GM12878 (cell line): ENCODE data around the gene BMP8B. TPM values are rescaled to one million over a fixed set of nuclear protein-coding genes. Genes with fewer than 3 reads are reported as not detected.

Experiments
- ATAC-seq: fragments of 200-7000 bp; cut with Tn5 transposase; 3 replicates; pipeline ENCODE4 v1.9.1; 2020; ENCODE audit warnings: mild to moderate bottlenecking, moderate library complexity
- BruUV-seq: library from RNA; stranded (reverse); fragments of 400-500 nt; replicated peaks from 2 replicates; lab custom pipeline; 2021; lab: Mats Ljungman, UMichigan
- CTCF ChIA-PET: fragments of 300-600 bp; sonication (Branson Sonifier 250); formaldehyde crosslinking; extraction: SDS; loops from one replicate; lab custom pipeline; 2021; ENCODE audit warnings: inconsistent platforms; lab: Yijun Ruan, JAX
- POLR2A ChIA-PET: fragments of 350-600 bp; formaldehyde crosslinking; extraction: SDS; loops from one replicate; lab custom pipeline; 2021; ENCODE audit warnings: inconsistent platforms; lab: Charles Lee
- RAD21 ChIA-PET: fragments of 300-600 bp; sonication (Branson Sonifier 250); formaldehyde crosslinking; loops from one replicate; lab custom pipeline; 2023; ENCODE audit warnings: antibody characterized with exemption; ENCODE audit not compliant: unreplicated experiment; lab: Charles Lee
- SMC1A ChIA-PET: fragments of 300-600 bp; sonication (Branson Sonifier 250); formaldehyde crosslinking; loops from one replicate; lab custom pipeline; 2023; ENCODE audit not compliant: unreplicated experiment, uncharacterized antibody; lab: Charles Lee
- DNase-seq: peaks from one replicate; pipeline ENCODE4 v3.0.0-alpha.2; 2011; ENCODE audit warnings: low read depth, low spot score
- FAIRE-seq: peaks from 3 replicates; lab custom pipeline; 2011; peaks lifted over from hg19 to GRCh38; lab: Jason Lieb, UNC
- H2AFZ ChIP-seq: 2 replicates; pipeline ENCODE4 v1.6.0; 2011; ENCODE audit warnings: low read depth, low read length, control low read depth; ENCODE audit not compliant: control insufficient read depth
- H3K27ac ChIP-seq: 2 replicates; pipeline ENCODE4 v1.5.1; 2011; ENCODE audit warnings: control low read depth; ENCODE audit not compliant: control insufficient read depth, insufficient read depth
- H3K27me3 ChIP-seq, 2 experiments: replicated peaks in 1 of 2; 2 replicates each; pipeline versions ENCODE4 v1.6.0 to v1.6.1; 2011; ENCODE audit warnings: low read length in 1 of 2; ENCODE audit not compliant: control insufficient read depth in 2 of 2, insufficient read depth in 2 of 2
- H3K36me3 ChIP-seq, 2 experiments: 2 replicates each; pipeline ENCODE4 v1.5.1; 2011; ENCODE audit warnings: low read length in 1 of 2; ENCODE audit not compliant: control insufficient read depth in 2 of 2, insufficient read depth in 2 of 2
- H3K4me1 ChIP-seq: 2 replicates; pipeline ENCODE4 v1.6.1; 2011; ENCODE audit warnings: mild to moderate bottlenecking, low read length, moderate library complexity, mixed read lengths; ENCODE audit not compliant: control insufficient read depth, insufficient read depth
- H3K4me2 ChIP-seq: 2 replicates; pipeline ENCODE4 v1.6.0; 2011; ENCODE audit warnings: control low read depth; ENCODE audit not compliant: control insufficient read depth, insufficient read depth
- H3K4me3 ChIP-seq: fragments of 200-600 bp; sonication (generic); 2 replicates; pipeline ENCODE4 v1.5.1; 2016
- H3K79me2 ChIP-seq: 2 replicates; pipeline ENCODE4 v1.6.0; 2011; ENCODE audit warnings: low read length; ENCODE audit not compliant: control insufficient read depth, insufficient read depth
- H3K9ac ChIP-seq: 2 replicates; pipeline ENCODE4 v1.8.0; 2011; ENCODE audit warnings: low read length, control low read depth, mixed read lengths; ENCODE audit not compliant: control insufficient read depth, insufficient read depth
- H3K9me3 ChIP-seq: replicated peaks from 3 replicates; pipeline ENCODE4 v1.5.1; 2011; ENCODE audit warnings: mild to moderate bottlenecking, low read length; ENCODE audit not compliant: control insufficient read depth, insufficient read depth
- H4K20me1 ChIP-seq: 2 replicates; pipeline ENCODE4 v1.6.0; 2011; ENCODE audit not compliant: control insufficient read depth, insufficient read depth
- CEBPB ChIP-seq, 2 experiments: fragments of 150-350 bp in 1 of 2; IDR thresholded peaks; 2 replicates each; pipeline ENCODE4 v1.6.1; 2012 to 2014; ENCODE audit warnings: low read depth in 2 of 2, low read length in 2 of 2, borderline replicate concordance in 1 of 2, inconsistent platforms in 1 of 2
- MEF2A ChIP-seq: IDR thresholded peaks from 2 replicates; pipeline ENCODE4 v1.6.1; 2011; ENCODE audit warnings: low read depth, mild to moderate bottlenecking, low read length, moderate library complexity; ENCODE audit not compliant: insufficient read depth
- MTA3 ChIP-seq: IDR thresholded peaks from 2 replicates; pipeline ENCODE4 v1.6.1; 2012; ENCODE audit warnings: low read length, inconsistent platforms, borderline replicate concordance
- PRDM15 ChIP-seq: fragments of 450-650 bp; formaldehyde crosslinking; IDR thresholded peaks from 2 replicates; pipeline ENCODE4 v1.4.0; 2020; ENCODE audit warnings: mild to moderate bottlenecking, moderate library complexity
- RELA ChIP-seq: fragments of 450-650 bp; IDR thresholded peaks from 2 replicates; pipeline ENCODE4 v1.8.0; 2014; ENCODE audit warnings: borderline replicate concordance; ENCODE audit not compliant: partially characterized antibody
- SIN3A ChIP-seq: IDR thresholded peaks from 2 replicates; pipeline ENCODE4 v1.6.1; 2012; ENCODE audit warnings: low read depth, low read length, improper control_type of control experiment
- SIX5 ChIP-seq: IDR thresholded peaks from 2 replicates; pipeline ENCODE4 v1.6.1; 2011; ENCODE audit warnings: mild to moderate bottlenecking, low read depth, low read length, moderate library complexity; ENCODE audit not compliant: severe bottlenecking
- SMAD1 ChIP-seq: fragments of 450-650 bp; IDR thresholded peaks from 2 replicates; pipeline ENCODE4 v1.6.1; 2018; ENCODE audit warnings: mild to moderate bottlenecking, low read depth; ENCODE audit not compliant: partially characterized antibody
- SMARCA5 ChIP-seq: fragments of 450-650 bp; IDR thresholded peaks from 2 replicates; pipeline ENCODE4 v1.6.1; 2017; ENCODE audit warnings: mild to moderate bottlenecking
- ZNF217 ChIP-seq: fragments of 450-650 bp; IDR thresholded peaks from 2 replicates; pipeline ENCODE4 v1.6.1; 2017; ENCODE audit warnings: antibody characterized with exemption, mild to moderate bottlenecking
- WGBS: methylation state at CpG from one replicate; pipeline ENCODE4 v1.1.6; 2016; ENCODE audit warnings: low lambda C conversion rate; ENCODE audit not compliant: insufficient replicate concordance, insufficient coverage; ENCODE audit errors: missing lambda C conversion rate; 5-methylcytosine and 5-hydroxymethylcytosine counted together
- in situ Hi-C: fragments of 300-500 bp; cut with MboI; formaldehyde crosslinking; loops from 9 replicates; pipeline ENCODE4 v1.14.3; 2018; ENCODE audit warnings: mixed read lengths
- intact Hi-C: fragments of 100-400 bp; cut with micrococcal nuclease; formaldehyde crosslinking; loops from one replicate; pipeline ENCODE4 v1.14.2; 2022; ENCODE audit not compliant: unreplicated experiment
- polyA plus RNA-seq, 11 experiments: library from polyadenylated mRNA; depleted of rRNA in 4 of 11; unstranded in 6 of 11; stranded (reverse) in 5 of 11; fragments of >200 nt; fragmentation: Nextera tagmentation in 4 of 11; fragmentation: Illumina TruSeq in 1 of 11; extraction: Ambion mirVana in 4 of 11; extraction: Trizol in 1 of 11; gene quantifications; 1 replicate in 1 of 11; 2 replicates in 10 of 11; pipeline versions ENCODE4 v1.2.1 to v1.2.3, GENCODE V29; 2011 to 2016; ENCODE audit warnings: inconsistent platforms in 2 of 11, missing spikeins in 2 of 11, low read depth in 1 of 11
- total RNA-seq, 4 experiments: library from RNA; depleted of rRNA in 3 of 4; stranded (reverse); fragments of >200 nt in 3 of 4; fragmentation: Illumina TruSeq in 1 of 4; extraction: Trizol in 1 of 4; gene quantifications; 2 replicates each; pipeline versions ENCODE4 v1.2.1 to v1.2.3, GENCODE V29; 2013 to 2021

BMP8B gene
- total and polyA plus RNA-seq, 10 of the 15 experiments (the other 5 are each of a cell fraction or from before 2014, with no cell fraction given) = 0.09 to 1.2 (median 0.52) TPM

DNA sequence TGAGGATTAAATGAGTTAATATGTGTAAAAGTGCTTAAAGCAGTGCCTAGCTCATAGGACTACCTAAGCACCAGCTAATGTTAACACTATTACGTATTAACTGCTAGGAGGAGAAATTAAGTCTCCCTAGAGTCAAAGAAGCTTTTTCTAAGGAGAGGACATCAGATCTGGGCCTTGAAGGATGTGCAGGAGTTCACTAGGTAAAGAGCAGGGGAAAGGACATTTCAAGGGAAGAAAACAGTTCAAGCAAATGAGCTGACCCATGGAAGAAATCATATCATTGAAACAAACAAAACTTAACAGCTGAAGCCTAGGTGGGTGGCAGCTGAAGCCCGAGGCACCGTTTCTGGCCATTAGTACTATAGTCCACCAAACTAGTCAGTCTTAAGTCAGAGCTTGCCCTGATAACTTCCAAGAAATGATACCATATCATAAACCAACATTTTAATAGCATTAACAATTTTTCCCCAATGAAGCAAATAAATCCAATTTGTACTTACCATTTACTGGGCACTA is 48.0 kb upstream of the BMP8B start:
- no peak overlapping the region for H3K27ac ChIP-seq
- ATAC-seq (no peak), DNase-seq (no peak), FAIRE-seq (no peak)
- no peak for TF ChIP-seq MEF2A
- no peak for TF ChIP-seq SIN3A
- no peak for TF ChIP-seq ZNF217
- no peak for TF ChIP-seq PRDM15 (CRISPR knock-in tag)
- no peak for TF ChIP-seq RELA
- no peak for TF ChIP-seq SIX5
- TF ChIP-seq MTA3 = no peak
- TF ChIP-seq SMARCA5 = no peak
- no peak for TF ChIP-seq SMAD1
- no peak for TF ChIP-seq CEBPB (IDR thresholded peaks at IDR 0.05; ENCODE audit: borderline replicate concordance in 1 of 2, low read depth in 2 of 2, low read length in 2 of 2)
- H3K36me3 ChIP-seq = peaks cover 2 to 19% of the 10 kb centered on the region in 2 experiments
- CTCF ChIA-PET = interaction anchor here (1.0 to 1.7 kb wide), 4 partner anchors 19 to 137 kb away, joined by 4 to 10 read pairs (median 5); partner anchors contain the start of gene MYCL
- no TSS peak for BruUV-seq
- no peaks in the 10 kb centered on the region for H3K27me3 ChIP-seq
- H3K4me2 ChIP-seq = no peak overlapping the region
- SMC1A ChIA-PET = interaction anchor here (0.5 to 1.8 kb wide), 9 partner anchors 9 to 615 kb away, joined by 3 to 9 read pairs (median 4); no protein-coding TSS in a partner anchor
- in situ Hi-C loops (no loop called here), intact Hi-C loops (no loop called here)
- no peaks in the 10 kb centered on the region for H3K4me1 ChIP-seq
- WGBS = 98% methylated on average over 3 of the region's 3 CpGs
- no peak overlapping the region for H3K9ac ChIP-seq
- H3K9me3 ChIP-seq = no peaks in the 10 kb centered on the region
- POLR2A ChIA-PET = interaction anchor here (2.1 kb wide), 1 partner anchor 9 kb away, joined by 7 read pairs; no protein-coding TSS in a partner anchor
- RAD21 ChIA-PET = interaction anchor here (1.0 to 1.1 kb wide), 2 partner anchors 58 to 136 kb away, joined by 3 read pairs; no protein-coding TSS in a partner anchor
- no peaks in the 10 kb centered on the region for H4K20me1 ChIP-seq
- no peaks in the 10 kb centered on the region for H3K79me2 ChIP-seq
- no peak overlapping the region for H3K4me3 ChIP-seq
- no peak overlapping the region for H2AFZ ChIP-seq
